HG02610 (cell line): ENCODE measurements around the gene GATD1.

Experiments
- ATAC-seq: cut with Tn5 transposase; IDR thresholded peaks from one replicate; pipeline ENCODE4 v1.9.1; 2021; ENCODE audit warnings: mild to moderate bottlenecking, moderate library complexity; ENCODE audit not compliant: unreplicated experiment

GATD1 gene

GRCh38 chr11:813072-813455 is 35.8 kb upstream of the GATD1 start:
- no peak for ATAC-seq

- no peak for ATAC-seq
These were observed 35.1 kb upstream of the GATD1 start for GRCh38 chr11:812390-812789.

- no peak for ATAC-seq
These were observed 34.4 kb upstream of the GATD1 start for GRCh38 chr11:811446-812245.

GRCh38 chr11:810040-810567 is 32.8 kb upstream of the GATD1 start:
- ATAC-seq = no peak

GRCh38 chr11:809287-810039 is 32.2 kb upstream of the GATD1 start, which contains the start of gene RPLP2:
Gene RPLP2 (plus strand): TSS chr11:809967. CDS start chr11:810235, 268 bp downstream.
- ATAC-seq = peak; percentile 75

GRCh38 chr11:808427-809286 is 31.4 kb upstream of the GATD1 start:
- ATAC-seq = no peak

GRCh38 chr11:804599-804964 is 27.3 kb upstream of the GATD1 start:
- ATAC-seq = no peak

- no peak for ATAC-seq
These were observed 26.7 kb upstream of the GATD1 start for GRCh38 chr11:803770-804598.

- ATAC-seq = no peak
These were observed 26.1 kb upstream of the GATD1 start for GRCh38 chr11:803467-803742.

GRCh38 chr11:802693-803466 is 25.6 kb upstream of the GATD1 start:
- ATAC-seq = no peak

- no peak for ATAC-seq
These were observed 24.8 kb upstream of the GATD1 start for GRCh38 chr11:802018-802617.

GRCh38 chr11:801097-801780 is 24.0 kb upstream of the GATD1 start:
- no peak for ATAC-seq

- no peak for ATAC-seq
These were observed 23.2 kb upstream of the GATD1 start for GRCh38 chr11:800473-800872.

- no peak for ATAC-seq
These were observed 22.5 kb upstream of the GATD1 start for GRCh38 chr11:799641-800316.

GRCh38 chr11:798093-798713 is 20.9 kb upstream of the GATD1 start, which contains the start of gene SLC25A22:
Gene SLC25A22 (minus strand): TSS chr11:798281. CDS start chr11:795006, 3,275 bp downstream.
- peak; percentile 61 for ATAC-seq

GRCh38 chr11:797296-798092 is 20.2 kb upstream of the GATD1 start:
- ATAC-seq = peak; percentile 34
